ENCODE measurements around the gene SEPTIN8.

Gene SEPTIN8

DNA sequence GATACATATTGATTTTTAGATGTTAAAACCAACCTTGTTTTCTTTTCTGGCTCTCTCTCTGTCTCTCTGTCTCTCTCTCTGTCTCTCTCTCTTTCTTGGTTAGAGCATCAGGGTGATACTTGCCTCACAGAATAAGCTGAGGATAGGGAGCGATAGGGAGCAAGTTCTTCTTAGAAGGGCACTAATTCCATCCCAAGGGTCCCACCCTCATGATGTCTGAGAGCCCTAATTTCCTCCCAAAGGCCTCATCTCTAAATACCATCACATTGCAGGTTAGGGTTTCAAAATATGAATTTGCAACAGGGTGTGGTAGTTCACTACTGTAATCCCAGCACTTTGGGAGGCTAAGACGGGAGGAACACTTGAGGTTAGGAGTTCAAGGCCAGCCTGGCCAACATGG lies 34.9 kb downstream of the SEPTIN8 start:
- Histone ChIP-seq H3K27ac (no peak overlapping the region), H3K79me2 (ENCODE audit: insufficient read depth, low read depth) (no peaks in the 10 kb centered on the region), H3K4me1 (ENCODE audit: low read depth, poor library complexity, severe bottlenecking) (peaks cover 21% of the 10 kb centered on the region), H3K9ac (no peak overlapping the region), H2AFZ (ENCODE audit: low read depth) (no peak overlapping the region), H3K4me2 (no peak overlapping the region), H3K27me3 (ENCODE audit: insufficient read depth, low read depth) (no peaks in the 10 kb centered on the region), H3K4me3 (IDR thresholded peaks at IDR 0.05; ENCODE audit: insufficient read depth, low read depth, low read length) (no peak overlapping the region), H4K20me1 (ENCODE audit: insufficient read depth) (no peaks in the 10 kb centered on the region), H3K36me3 (ENCODE audit: insufficient read depth) (no peaks in the 10 kb centered on the region)
- TF ChIP-seq, protein P1, sequence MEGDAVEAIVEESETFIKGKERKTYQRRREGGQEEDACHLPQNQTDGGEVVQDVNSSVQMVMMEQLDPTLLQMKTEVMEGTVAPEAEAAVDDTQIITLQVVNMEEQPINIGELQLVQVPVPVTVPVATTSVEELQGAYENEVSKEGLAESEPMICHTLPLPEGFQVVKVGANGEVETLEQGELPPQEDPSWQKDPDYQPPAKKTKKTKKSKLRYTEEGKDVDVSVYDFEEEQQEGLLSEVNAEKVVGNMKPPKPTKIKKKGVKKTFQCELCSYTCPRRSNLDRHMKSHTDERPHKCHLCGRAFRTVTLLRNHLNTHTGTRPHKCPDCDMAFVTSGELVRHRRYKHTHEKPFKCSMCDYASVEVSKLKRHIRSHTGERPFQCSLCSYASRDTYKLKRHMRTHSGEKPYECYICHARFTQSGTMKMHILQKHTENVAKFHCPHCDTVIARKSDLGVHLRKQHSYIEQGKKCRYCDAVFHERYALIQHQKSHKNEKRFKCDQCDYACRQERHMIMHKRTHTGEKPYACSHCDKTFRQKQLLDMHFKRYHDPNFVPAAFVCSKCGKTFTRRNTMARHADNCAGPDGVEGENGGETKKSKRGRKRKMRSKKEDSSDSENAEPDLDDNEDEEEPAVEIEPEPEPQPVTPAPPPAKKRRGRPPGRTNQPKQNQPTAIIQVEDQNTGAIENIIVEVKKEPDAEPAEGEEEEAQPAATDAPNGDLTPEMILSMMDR (conservative IDR thresholded peaks at IDR 0.05; ENCODE audit: low read depth, low read length): no peak

DNA sequence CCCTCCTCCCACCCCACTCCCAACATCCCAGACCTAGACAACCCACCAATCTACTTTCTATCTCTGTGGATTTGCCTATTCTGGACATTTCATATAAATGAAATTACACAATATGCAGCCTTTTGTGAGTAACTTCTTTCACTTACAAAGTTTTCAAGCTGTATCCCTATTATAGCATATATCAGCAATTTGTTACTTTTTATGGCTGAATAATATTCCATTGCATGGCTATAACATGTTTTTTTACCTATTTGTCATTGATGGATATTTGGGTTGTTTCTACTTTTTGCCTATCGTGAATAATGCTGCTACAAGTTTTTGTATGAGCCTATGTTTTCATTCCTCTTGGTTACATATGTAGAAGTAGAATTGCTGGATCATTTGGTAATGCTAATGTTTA lies 37.8 kb downstream of the SEPTIN8 start:
- TF ChIP-seq, protein P1 (conservative IDR thresholded peaks at IDR 0.05; ENCODE audit: low read depth, low read length): no peak
- Histone ChIP-seq H3K4me2 (no peak overlapping the region), H2AFZ (ENCODE audit: low read depth) (no peak overlapping the region), H3K4me1 (ENCODE audit: low read depth, poor library complexity, severe bottlenecking) (peaks cover 23% of the 10 kb centered on the region), H3K27me3 (ENCODE audit: insufficient read depth, low read depth) (no peaks in the 10 kb centered on the region), H4K20me1 (ENCODE audit: insufficient read depth) (no peaks in the 10 kb centered on the region), H3K27ac (no peak overlapping the region), H3K36me3 (ENCODE audit: insufficient read depth) (no peaks in the 10 kb centered on the region), H3K79me2 (ENCODE audit: insufficient read depth, low read depth) (no peaks in the 10 kb centered on the region), H3K9ac (no peak overlapping the region), H3K4me3 (IDR thresholded peaks at IDR 0.05; ENCODE audit: insufficient read depth, low read depth, low read length) (no peak overlapping the region)

DNA sequence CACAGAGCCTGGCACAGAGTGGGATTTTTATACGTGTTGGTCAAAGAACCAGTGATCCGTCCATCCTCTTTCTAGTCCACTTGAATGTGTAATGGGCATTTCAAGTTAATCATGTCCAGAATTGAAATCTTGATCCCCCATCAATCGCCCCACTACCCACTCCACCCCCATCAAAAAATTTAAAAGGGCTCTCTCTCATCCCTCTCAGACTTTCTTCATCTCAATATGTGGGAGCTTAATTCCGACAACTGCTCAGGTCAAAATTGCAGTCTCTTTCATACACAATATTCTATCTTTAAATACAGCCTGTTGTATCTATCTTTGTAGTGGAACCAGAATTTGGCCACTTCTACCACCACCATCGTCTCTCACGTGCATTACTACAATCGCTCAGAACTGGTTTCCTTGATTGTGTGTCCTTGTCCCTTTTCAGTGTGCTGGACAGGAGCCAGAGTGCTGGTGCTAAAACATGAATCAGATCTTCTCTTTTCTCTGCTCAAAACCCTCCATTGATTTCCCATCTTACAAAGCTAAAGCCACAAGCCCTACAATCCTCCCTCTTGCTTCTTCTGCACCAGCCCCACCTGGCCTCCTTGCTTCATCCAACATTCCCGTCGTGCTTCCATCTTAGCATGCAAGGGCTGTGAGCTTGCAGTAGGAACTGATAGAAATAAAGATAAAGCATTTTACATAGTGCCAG lies 38.9 kb downstream of the SEPTIN8 start:
- no peaks in the 10 kb centered on the region for H3K27me3 ChIP-seq (ENCODE audit: insufficient read depth, low read depth)
- no peak overlapping the region for H3K4me3 ChIP-seq (IDR thresholded peaks at IDR 0.05; ENCODE audit: insufficient read depth, low read depth, low read length)
- TF ChIP-seq, protein P1 (conservative IDR thresholded peaks at IDR 0.05; ENCODE audit: low read depth, low read length): no peak
- no peaks in the 10 kb centered on the region for H3K79me2 ChIP-seq (ENCODE audit: insufficient read depth, low read depth)
- H4K20me1 ChIP-seq (ENCODE audit: insufficient read depth): no peaks in the 10 kb centered on the region
- H3K27ac ChIP-seq: no peak overlapping the region
- H3K9ac ChIP-seq: no peak overlapping the region
- H3K36me3 ChIP-seq (ENCODE audit: insufficient read depth): no peaks in the 10 kb centered on the region
- H3K4me1 ChIP-seq (ENCODE audit: low read depth, poor library complexity, severe bottlenecking): peaks cover 23% of the 10 kb centered on the region
- peak overlapping the region; percentile 86 for H2AFZ ChIP-seq (ENCODE audit: low read depth)
- peak overlapping the region; percentile 52; the same call in 1 of the 2 replicates for H3K4me2 ChIP-seq

DNA sequence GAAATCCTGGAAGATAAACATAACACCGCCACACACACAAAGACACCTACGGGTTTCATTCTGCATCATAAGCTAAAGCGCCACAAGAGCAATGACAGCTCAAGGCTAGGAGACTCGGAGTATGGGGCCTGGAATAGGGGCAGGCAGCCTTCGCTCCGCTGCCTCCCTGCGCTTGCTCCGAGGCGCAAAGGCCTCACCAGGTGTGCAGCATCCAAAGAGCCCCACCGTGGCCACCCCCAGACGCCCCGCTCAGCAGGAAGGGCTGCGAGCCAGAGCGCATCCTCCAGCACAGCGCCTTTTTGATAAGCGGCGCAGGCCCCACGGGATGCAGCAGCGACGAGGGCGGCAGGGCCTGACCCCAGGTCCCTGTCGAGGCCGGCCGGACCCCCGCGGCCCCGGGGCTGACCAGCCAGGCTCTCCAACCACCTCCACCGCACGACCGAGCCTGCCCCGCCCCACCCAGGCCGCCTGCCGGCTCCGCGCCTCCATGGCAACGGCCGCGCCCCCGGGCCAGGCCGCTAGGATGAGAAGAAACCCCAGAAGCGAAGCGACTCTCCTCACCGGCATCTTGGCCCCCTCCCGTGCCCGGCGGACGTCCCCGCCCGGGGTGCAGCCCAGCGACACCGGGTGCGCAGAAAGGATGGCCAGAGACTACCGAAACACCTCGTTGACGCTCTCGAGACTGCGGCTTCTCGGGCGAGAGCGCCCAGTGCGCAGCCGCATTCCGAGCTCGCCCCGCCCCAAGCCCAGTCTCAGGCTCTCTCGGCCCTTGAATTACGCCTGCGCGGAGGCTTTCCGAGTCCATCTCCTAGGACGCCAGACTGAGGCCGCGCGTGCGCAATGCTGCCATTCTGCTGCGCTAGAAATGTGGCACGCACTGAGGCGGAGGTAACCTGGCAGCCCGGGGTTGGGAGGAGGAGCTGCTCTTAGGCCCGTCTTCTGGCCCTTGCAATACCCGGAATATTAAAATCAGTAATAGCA lies 39.9 kb downstream of the SEPTIN8 start, which contains the start of gene KIF3A:
Gene KIF3A, minus strand, starts transcription at position 694 of the 981 bp plus-strand sequence. Its CDS starts 127 bp downstream, at position 567.
- Histone ChIP-seq H3K27me3 (ENCODE audit: insufficient read depth, low read depth) (no peaks in the 10 kb centered on the region), H3K36me3 (ENCODE audit: insufficient read depth) (no peaks in the 10 kb centered on the region), H3K4me1 (ENCODE audit: low read depth, poor library complexity, severe bottlenecking) (peaks cover 23% of the 10 kb centered on the region), H2AFZ (ENCODE audit: low read depth) (peak within 1 kb of the TSS; percentile 86), H3K27ac (peak within 1 kb of the TSS; percentile 18; the same call in 1 of the 2 replicates), H3K9ac (peak within 1 kb of the TSS; percentile 38; the same call in 1 of the 2 replicates), H4K20me1 (ENCODE audit: insufficient read depth) (no peaks in the 10 kb centered on the region), H3K4me2 (peak within 1 kb of the TSS; percentile 96), H3K79me2 (ENCODE audit: insufficient read depth, low read depth) (no peaks in the 10 kb centered on the region), H3K4me3 (IDR thresholded peaks at IDR 0.05; ENCODE audit: insufficient read depth, low read depth, low read length) (no peak within 1 kb of the TSS)
- TF ChIP-seq, protein P1 (conservative IDR thresholded peaks at IDR 0.05; ENCODE audit: low read depth, low read length): 0 out of 2 replicates have a peak, but pooled peaks have one; percentile 19
